Pulmonary artery endothelial cell (primary cell): ENCODE results near the gene PRDM10. TPM values are rescaled to one million over a fixed set of nuclear protein-coding genes. Genes with fewer than 3 reads are reported as not detected.
"Not testable (repeated sequence)": the region's sequence is repeated elsewhere in the genome, so short reads cannot be mapped to it uniquely, and the experiment has no call there.

Source experiments
- DNase-seq: peaks from one replicate; pipeline ENCODE4 v3.0.0-alpha.2; 2011; ENCODE audit warnings: low read depth, low spot score
- total RNA-seq: library from RNA; depleted of rRNA; stranded (reverse); fragments of >200 nt; gene quantifications from 2 replicates; pipeline ENCODE4 v1.2.3, GENCODE V29; 2014

PRDM10 gene
- total RNA-seq, 1 donor from 2014 or later, result 4.2 TPM

DNA sequence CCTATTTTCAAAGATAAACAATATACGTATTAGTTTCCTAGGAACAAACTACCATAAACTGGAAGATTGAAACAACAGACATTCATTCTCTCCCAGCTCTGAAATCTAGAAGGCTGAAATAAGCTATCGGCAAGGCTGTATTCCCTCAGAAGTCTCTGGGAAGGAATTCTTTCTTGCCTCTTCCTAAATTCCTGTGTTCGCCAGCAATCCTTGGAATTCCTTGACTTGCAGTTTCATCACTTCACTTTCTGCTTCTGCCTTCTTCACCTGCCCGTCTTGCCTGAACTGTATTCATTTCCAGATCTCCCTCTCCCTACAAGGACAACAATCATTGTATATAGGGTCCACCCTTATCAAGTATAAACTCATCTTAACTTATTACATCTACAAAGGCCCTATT, 17.7 kb upstream of the PRDM10 start:
- DNase-seq, result no peak

DNA sequence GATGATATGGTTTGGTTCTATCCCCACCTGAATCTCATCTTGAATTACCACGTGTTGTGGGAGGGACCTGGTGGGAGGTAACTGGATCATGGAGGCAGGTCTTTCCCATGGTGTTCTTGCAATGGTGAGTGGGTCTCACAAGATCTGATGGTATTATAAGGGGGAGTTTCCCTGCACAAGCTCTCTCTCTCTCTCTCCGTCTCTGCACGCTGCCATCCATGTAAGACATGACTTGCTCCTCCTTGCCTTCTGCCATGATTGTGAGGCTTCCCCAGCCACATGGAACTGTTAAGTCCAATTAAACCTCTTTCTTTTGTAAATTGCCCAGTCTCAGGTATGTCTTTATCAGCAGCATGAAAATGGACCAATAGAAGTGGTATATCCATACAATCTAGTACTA, 13.2 kb upstream of the PRDM10 start:
- not testable (repeated sequence) for DNase-seq

- no peak for DNase-seq
Observed at GRCh38 chr11:130008326-130008725, 5.7 kb upstream of the PRDM10 start.

- no peak for DNase-seq
Observed at GRCh38 chr11:130006929-130007328, 4.3 kb upstream of the PRDM10 start.

- DNase-seq, result no peak
Observed at GRCh38 chr11:130003717-130004001, 1.0 kb upstream of the PRDM10 start.

GRCh38 chr11:130002846-130003716, 446 bp upstream of the PRDM10 start:
- DNase-seq, result peak; percentile 93

- DNase-seq, result no peak
Observed at GRCh38 chr11:130001461-130002351, 929 bp downstream of the PRDM10 start.

- no peak for DNase-seq
Observed at GRCh38 chr11:130000552-130001176, 2.0 kb downstream of the PRDM10 start.

DNA sequence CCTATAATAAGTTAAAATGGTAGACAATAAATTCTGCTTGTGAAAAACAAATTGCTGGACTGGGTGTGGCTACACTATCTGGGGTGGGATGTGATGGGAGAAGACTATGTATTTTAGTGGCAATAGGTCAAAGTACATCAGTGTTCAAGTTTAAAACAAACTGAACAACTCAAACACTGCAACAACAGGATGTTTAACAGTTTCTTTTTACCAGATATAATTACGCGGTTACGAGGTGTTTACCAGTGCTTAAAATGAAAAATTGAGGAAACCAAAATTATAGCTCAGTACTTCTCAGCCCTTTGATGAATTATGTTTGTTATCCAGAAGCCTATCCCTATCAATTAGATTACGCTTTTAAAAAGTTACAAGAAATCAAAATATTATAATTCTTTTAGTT, 3.2 kb downstream of the PRDM10 start:
- DNase-seq, result no peak

DNA sequence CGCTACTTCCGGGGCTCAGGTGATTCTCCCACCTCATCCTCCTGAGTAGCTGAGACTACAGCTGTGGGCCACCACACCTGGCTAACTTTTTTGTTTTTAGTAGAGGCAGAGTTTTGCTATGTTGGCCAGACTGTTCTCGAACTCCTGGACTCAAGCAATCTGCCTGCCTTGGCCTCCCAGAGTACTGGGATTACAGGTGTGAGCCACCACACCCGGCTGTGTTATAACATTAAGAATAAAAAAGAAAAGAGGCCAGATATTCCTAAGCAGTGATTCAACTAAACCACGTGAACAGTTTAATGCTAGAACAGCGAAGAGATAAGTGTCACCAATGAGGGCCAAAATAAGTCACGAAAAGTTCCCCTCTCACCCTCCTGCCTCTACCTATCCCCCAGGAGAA, 3.7 kb downstream of the PRDM10 start:
- DNase-seq, result no peak

GRCh38 chr11:129998107-129998506, 4.5 kb downstream of the PRDM10 start:
- DNase-seq, result no peak

DNA sequence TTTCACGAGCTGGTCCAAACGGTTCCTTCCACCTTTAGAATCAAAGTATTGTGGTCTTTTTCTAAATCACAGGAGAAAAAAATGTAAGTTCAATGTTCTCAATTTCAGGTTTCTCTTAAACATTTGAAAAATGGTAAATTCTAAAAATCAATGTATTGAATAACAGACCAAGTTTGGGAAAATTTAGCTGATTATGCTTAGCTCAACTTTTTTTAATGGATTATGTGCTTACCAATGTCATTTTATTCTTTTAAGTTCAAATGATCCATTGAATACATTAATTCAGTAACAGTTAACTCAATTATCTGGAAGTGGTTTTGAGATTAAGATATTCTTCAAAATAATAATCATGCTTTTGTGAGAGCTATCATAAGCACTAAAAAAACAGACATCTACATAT, 5.1 kb downstream of the PRDM10 start:
- no peak for DNase-seq

GRCh38 chr11:129996113-129996870, 6.3 kb downstream of the PRDM10 start:
- no peak for DNase-seq

- DNase-seq, result no peak
Observed at GRCh38 chr11:129995163-129995562, 7.5 kb downstream of the PRDM10 start.

DNA sequence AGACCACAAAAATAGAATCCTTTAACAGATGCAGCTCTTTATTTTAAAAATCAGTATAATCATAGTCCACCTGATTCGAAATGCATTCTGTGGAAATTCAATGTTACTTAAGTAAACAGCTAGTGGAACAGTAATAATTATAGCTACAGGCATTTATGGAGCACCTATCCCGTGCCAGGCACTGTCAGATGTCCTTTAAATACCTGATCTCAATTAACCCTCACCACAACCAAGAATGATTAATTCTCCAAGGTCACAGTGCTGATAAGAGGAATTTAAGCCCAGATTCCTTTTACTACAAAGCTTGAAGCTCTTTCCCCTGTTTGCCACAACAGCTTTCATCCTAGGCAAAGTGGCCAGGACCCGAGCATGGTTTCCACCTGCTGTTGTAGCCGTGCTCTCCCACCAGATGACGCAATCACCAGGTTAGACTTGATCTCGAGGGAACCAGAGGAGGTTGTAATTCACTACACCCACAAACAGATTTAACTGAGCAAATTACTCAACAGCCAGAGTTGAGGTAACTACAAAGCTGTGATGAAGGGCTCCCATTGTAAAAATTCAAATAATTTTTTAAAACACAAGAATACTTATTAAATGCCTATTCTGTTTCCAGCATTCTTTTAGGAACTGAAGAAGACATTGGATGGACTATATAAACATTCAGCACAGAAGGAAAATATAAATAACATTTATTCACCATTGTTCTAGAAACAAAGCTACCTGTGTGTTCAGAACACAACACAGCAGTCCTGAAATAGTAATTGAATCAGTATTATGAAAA, 10.3 kb downstream of the PRDM10 start:
- no peak for DNase-seq

DNA sequence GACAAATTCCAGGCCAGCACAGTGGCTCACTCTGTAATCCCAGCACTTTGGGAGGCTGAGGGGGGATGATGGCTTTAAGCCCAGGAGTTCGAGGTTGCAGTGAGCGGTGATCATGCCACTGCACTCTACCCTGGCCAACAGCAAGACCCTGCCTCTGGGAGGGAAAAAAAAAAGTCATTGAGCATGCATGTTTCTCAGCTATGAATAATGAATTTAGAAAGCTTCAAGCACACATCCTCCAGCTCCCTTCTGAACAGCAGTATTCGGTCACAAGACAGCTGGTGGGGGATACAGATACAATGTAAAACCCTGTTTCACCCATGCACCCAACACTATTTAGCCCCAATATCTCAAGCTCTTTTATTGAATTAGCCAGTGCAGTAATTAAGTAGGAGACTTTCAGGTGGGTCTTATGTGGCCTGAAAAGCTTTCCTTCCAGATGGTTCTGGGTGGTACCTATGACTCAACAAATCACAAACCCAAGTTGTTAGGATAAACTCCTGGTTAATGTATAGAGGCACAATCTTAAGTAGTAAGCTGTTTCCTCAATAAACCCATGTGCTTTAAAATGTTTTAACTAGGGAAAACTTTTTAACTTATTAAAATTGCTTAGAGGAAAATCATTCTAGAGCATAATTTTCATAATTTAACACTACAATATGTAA, 13.4 kb downstream of the PRDM10 start:
- no peak for DNase-seq

GRCh38 chr11:129987950-129988349, 14.7 kb downstream of the PRDM10 start:
- no peak for DNase-seq

- no peak for DNase-seq
Observed at GRCh38 chr11:129985823-129986222, 16.8 kb downstream of the PRDM10 start.

DNA sequence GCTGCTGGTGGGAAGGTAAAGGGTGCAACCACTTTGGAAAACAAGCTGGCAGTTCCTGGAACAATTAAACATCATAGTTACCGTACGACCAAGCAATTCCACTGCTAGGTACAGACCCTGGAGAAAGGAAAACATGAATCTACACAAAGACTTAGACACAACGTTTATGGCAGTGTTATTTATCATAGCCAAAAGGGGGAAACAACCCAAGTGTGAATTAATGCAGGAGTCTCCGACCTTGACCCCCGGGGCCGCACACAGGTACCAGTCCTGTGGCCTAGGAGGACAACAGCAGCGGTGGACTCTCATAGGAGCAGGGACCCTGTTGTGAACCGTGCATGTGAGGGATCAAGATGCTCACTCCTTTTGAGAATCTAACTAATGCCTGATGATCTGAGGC, 22.5 kb downstream of the PRDM10 start:
- DNase-seq, result no peak

DNA sequence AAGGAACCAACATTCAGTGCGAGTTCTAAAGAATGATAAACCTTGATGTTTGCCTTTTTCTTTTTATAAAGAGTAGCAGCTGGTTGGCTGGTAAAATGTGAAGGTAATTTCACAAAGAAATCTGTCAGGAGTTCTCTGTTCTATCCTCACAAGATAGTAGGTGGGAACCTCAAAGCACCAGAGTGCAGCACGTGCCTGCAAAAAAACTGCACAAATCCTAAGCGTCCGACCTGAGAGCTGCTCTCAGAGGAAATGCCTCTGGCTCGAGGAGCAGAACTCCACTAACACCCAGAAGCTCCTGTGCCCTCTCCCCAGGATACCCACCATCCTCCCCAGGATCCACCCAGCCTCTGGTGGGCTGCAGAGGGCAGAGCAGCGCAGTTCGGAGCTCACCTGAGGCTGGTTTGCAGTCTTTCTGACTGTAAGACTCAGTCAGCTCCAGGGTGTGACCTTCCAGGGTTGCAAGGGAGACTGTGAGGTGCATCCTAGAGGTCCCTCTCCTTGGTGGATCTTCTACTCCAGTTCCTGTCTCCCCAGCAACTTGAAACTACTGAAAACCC, 23.5 kb downstream of the PRDM10 start:
- DNase-seq, result no peak
